Measurements from ENCODE around the gene MGST2. TPM values are rescaled to one million over a fixed set of nuclear protein-coding genes. Genes with fewer than 3 reads are reported as not detected.
A peak's percentile ranks its signal among the peaks of the same experiment; 100 is the strongest.

Gene MGST2
- total RNA-seq, 1 experiment from 2014 or later: 14.9 TPM

- TF ChIP-seq ATF3 (CRISPR knock-in tag; conservative IDR thresholded peaks at IDR 0.05) (no peak), KAT7 (CRISPR knock-in tag; IDR thresholded peaks at IDR 0.05; ENCODE audit: borderline replicate concordance) (no peak), PREB (CRISPR knock-in tag; IDR thresholded peaks at IDR 0.05; ENCODE audit: borderline replicate concordance) (no peak), TP53 (CRISPR knock-in tag; IDR thresholded peaks at IDR 0.05) (no peak), SP1 (CRISPR knock-in tag; conservative IDR thresholded peaks at IDR 0.05) (no peak)
Observed at GRCh38 chr4:139746431-139747171, 81.0 kb downstream of the MGST2 start (continued).

- CTCF ChIA-PET: interaction anchor here (0.6 to 1.7 kb wide), 6 partner anchors 13 to 254 kb away, joined by 3 to 8 read pairs (median 4); no protein-coding TSS in a partner anchor
- H3K4me1 Mint-ChIP-seq: peaks cover 26% of the 10 kb centered on the region
- no peak overlapping the region for H3K4me3 Mint-ChIP-seq
- H3K9me3 Mint-ChIP-seq: no peaks in the 10 kb centered on the region
- TF ChIP-seq MYBL2 (CRISPR knock-in tag; IDR thresholded peaks at IDR 0.05): no peak
- no peak for TF ChIP-seq ZNF219 (CRISPR knock-in tag; IDR thresholded peaks at IDR 0.05; ENCODE audit: borderline replicate concordance)
- H3K36me3 Mint-ChIP-seq: no peaks in the 10 kb centered on the region
- POLR2A ChIA-PET: interaction anchor here (0.7 to 1.3 kb wide), 2 partner anchors 9 to 456 kb away, joined by 3 to 4 read pairs; no protein-coding TSS in a partner anchor
- no peak for ATAC-seq
- no peak overlapping the region for H3K27ac Mint-ChIP-seq
- no peaks in the 10 kb centered on the region for H3K27me3 Mint-ChIP-seq (ENCODE audit: low read depth)
- DNase-seq (ENCODE audit: low spot score): no peak
Observed at GRCh38 chr4:139749338-139749737, 83.7 kb downstream of the MGST2 start.

GRCh38 chr4:139749835-139750498, 84.3 kb downstream of the MGST2 start:
- no peaks in the 10 kb centered on the region for H3K36me3 Mint-ChIP-seq
- ChIA-PET POLR2A (interaction anchor here (1.3 kb wide), 1 partner anchor 9 kb away, joined by 4 read pairs; no protein-coding TSS in a partner anchor), CTCF (interaction anchor here (0.6 to 1.7 kb wide), 8 partner anchors 12 to 253 kb away, joined by 3 to 8 read pairs (median 4); no protein-coding TSS in a partner anchor)
- H3K4me1 Mint-ChIP-seq: peaks cover 26% of the 10 kb centered on the region
- H3K4me3 Mint-ChIP-seq: no peak overlapping the region
- H3K9me3 Mint-ChIP-seq: no peaks in the 10 kb centered on the region
- H3K27me3 Mint-ChIP-seq (ENCODE audit: low read depth): no peaks in the 10 kb centered on the region
- ATAC-seq (peak; percentile 61), DNase-seq (ENCODE audit: low spot score) (no peak)
- TF ChIP-seq ZBTB21 (CRISPR knock-in tag; IDR thresholded peaks at IDR 0.05; ENCODE audit: borderline replicate concordance): no peak
- no peak for TF ChIP-seq CBFB (CRISPR knock-in tag; IDR thresholded peaks at IDR 0.05; ENCODE audit: low read depth)
- no peak overlapping the region for H3K27ac Mint-ChIP-seq

DNA sequence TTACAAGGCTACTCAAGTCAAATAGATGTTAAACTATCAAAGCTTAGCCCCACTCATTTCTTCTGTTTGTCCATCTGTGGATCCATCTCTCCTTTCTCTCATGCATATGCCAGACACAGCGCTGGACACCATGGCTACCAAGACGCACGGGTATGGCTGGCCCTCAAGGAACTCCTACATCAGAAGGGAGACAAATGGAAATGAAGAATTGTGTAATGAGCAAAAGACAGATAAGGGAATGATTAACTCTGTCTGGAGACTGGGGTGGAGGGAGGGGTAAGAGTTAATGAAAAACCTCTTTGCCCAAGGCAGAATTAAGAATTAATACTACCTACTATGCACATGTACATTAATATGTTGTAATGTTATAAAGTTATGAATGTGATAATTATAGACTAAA, 88.1 kb downstream of the MGST2 start:
- ChIA-PET POLR2A (no interaction called here), CTCF (interaction anchor here (1.1 kb wide), 1 partner anchor 15 kb away, joined by 3 read pairs; no protein-coding TSS in a partner anchor)
- Mint-ChIP-seq H3K27me3 (ENCODE audit: low read depth) (no peaks in the 10 kb centered on the region), H3K27ac (no peak overlapping the region), H3K9me3 (no peaks in the 10 kb centered on the region), H3K4me3 (no peak overlapping the region), H3K36me3 (no peaks in the 10 kb centered on the region), H3K4me1 (peaks cover 11% of the 10 kb centered on the region)
- ATAC-seq: no peak
- no peak for DNase-seq (ENCODE audit: low spot score)
- TF ChIP-seq SOX15 (CRISPR knock-in tag; IDR thresholded peaks at IDR 0.05) (no peak), TP53 (CRISPR knock-in tag; IDR thresholded peaks at IDR 0.05) (no peak), FOXP1 (CRISPR knock-in tag; IDR thresholded peaks at IDR 0.05; ENCODE audit: borderline replicate concordance) (no peak), JUN (CRISPR knock-in tag; IDR thresholded peaks at IDR 0.05) (no peak), ZNF317 (CRISPR knock-in tag; IDR thresholded peaks at IDR 0.05; ENCODE audit: borderline replicate concordance, low read depth) (no peak), IRF1 (CRISPR knock-in tag; IDR thresholded peaks at IDR 0.05) (no peak), NFE2L1 (CRISPR knock-in tag; IDR thresholded peaks at IDR 0.05) (no peak), ZNF121 (CRISPR knock-in tag; IDR thresholded peaks at IDR 0.05) (no peak), ZNF396 (CRISPR knock-in tag; IDR thresholded peaks at IDR 0.05; ENCODE audit: borderline replicate concordance) (no peak), ZBTB43 (CRISPR knock-in tag; IDR thresholded peaks at IDR 0.05) (no peak), GTF2I (CRISPR knock-in tag; conservative IDR thresholded peaks at IDR 0.05) (no peak), RORB (CRISPR knock-in tag; IDR thresholded peaks at IDR 0.05) (no peak), ZNF263 (CRISPR knock-in tag; IDR thresholded peaks at IDR 0.05; ENCODE audit: low read depth) (no peak), ZBTB21 (CRISPR knock-in tag; IDR thresholded peaks at IDR 0.05; ENCODE audit: borderline replicate concordance) (no peak), ERG (CRISPR knock-in tag; IDR thresholded peaks at IDR 0.05) (no peak), JAZF1 (CRISPR knock-in tag; IDR thresholded peaks at IDR 0.05) (no peak)
